ENCODE data around the gene DCN.

GRCh38 chr12:91219919-91220318 lies 37.3 kb upstream of the DCN start:
- no peak for TF ChIP-seq POLR2A (IDR thresholded peaks at IDR 0.05; ENCODE audit: low read depth, low read length)
- TF ChIP-seq POLR2AphosphoS5 (IDR thresholded peaks at IDR 0.05; ENCODE audit: low read depth, low read length), result no peak

All from GM12892 (cell line).